Endothelial cell of umbilical vein (primary cell): ENCODE results near the gene NR2F6.

Experiments used
- CTCF ChIP-seq, 2 donors: IDR thresholded peaks; 1 replicate in 1 of 2; 2 replicates in 1 of 2; pipeline ENCODE4 v1.5.1; 2011; ENCODE audit warnings: low read length in 2 of 2, mild to moderate bottlenecking in 2 of 2, moderate library complexity in 2 of 2, control low read depth in 1 of 2, inconsistent platforms in 1 of 2, low read depth in 1 of 2; ENCODE audit not compliant: insufficient read depth in 1 of 2; ENCODE audit errors: extremely low read depth in 1 of 2
- EZH2 ChIP-seq: IDR thresholded peaks from 2 replicates; pipeline ENCODE4 v1.6.1; 2012; ENCODE audit warnings: borderline replicate concordance, low read depth, mild to moderate bottlenecking, moderate library complexity, low read length, inconsistent platforms; ENCODE audit not compliant: severe bottlenecking
- POLR2A ChIP-seq: IDR thresholded peaks from 2 replicates; pipeline ENCODE4 v1.6.1; 2012; ENCODE audit warnings: low read depth, mild to moderate bottlenecking, control low read depth, low read length

GRCh38 chr19:17275441-17276175, 29.9 kb upstream of the NR2F6 start:
- no peak for TF ChIP-seq CTCF (IDR thresholded peaks at IDR 0.05; ENCODE audit: extremely low read depth in 1 of 2, insufficient read depth in 1 of 2, low read depth in 1 of 2, low read length in 2 of 2)
- TF ChIP-seq EZH2: no peak
- TF ChIP-seq POLR2A: no peak
